ENCODE results near the gene OLA1.
"Not testable (repeated sequence)": the region's sequence is repeated elsewhere in the genome, so short reads cannot be mapped to it uniquely, and the experiment has no call there.

OLA1 gene

DNA sequence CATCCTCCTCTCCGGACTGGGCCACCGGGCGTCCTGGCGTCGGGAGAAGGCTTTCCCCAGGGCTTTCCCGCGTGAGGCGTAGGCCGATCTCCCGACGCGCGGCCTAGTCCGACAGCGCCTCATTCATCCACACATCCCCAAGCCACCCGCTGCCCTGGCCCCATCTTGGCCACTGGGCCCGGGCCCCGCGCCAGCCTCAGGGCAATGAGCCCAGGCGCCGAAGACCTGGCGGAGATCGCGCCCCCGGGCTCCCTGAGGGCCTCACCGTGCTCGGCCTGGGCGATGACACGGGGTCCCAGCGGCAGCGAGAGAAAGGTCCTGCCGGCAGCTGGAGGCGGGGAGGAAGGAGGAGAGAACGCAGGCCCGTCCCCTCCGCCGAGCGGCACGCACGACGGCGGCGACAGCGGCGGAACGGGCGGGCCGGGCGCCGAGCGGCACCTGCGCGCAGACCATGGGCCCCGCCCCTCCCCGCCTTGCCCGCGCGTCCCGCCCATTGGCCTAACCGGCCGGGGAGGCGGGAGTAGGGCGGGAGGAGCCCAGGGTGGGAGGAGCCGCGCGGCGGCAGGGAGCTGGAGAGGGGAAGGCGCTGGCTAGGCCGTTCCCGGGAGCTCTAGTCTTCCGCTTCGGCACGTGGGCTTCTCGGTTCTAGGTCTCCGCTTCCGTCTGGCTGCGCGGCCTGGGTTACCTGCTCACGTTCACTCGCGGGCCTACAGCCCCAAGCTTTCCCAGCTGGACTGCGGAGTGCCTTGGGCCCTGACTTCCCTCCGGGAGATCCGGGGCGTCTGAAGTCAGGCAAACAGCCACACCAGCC is at the start of gene OLA1:
Gene OLA1, minus strand, starts transcription at position 346 of the 811 bp plus-strand sequence. CDS start 1,717 bp downstream, outside the sequence.
- peak; percentile 98 for DNase-seq
- in situ Hi-C loops (cut with HindIII; ENCODE audit: low pct_ligation_motif_present, low pct_unique_long_range_greater_than_20kb, low sequenced_read_pairs), result no loop called here

DNA sequence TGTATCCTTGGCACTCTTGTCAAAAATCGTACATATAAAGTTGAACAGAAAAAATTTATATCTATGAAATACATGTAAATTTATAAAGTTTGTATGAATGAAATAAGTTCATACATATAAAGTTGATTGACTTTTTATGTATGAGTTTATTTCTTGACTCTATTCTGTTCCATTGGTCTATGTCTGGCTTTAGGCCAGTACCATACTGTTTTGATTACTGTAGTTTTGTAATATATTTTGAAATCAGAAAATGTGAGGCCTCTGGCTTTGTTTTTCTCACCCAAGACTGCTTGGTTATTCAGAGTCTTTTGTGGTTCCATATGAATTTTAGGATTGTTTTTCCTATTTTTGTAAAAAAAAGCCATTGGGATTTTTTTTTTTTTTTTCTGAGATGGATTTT is 44.6 kb upstream of the OLA1 start:
- no peak for DNase-seq
- in situ Hi-C loops (cut with HindIII; ENCODE audit: low pct_ligation_motif_present, low pct_unique_long_range_greater_than_20kb, low sequenced_read_pairs), result no loop called here

DNA sequence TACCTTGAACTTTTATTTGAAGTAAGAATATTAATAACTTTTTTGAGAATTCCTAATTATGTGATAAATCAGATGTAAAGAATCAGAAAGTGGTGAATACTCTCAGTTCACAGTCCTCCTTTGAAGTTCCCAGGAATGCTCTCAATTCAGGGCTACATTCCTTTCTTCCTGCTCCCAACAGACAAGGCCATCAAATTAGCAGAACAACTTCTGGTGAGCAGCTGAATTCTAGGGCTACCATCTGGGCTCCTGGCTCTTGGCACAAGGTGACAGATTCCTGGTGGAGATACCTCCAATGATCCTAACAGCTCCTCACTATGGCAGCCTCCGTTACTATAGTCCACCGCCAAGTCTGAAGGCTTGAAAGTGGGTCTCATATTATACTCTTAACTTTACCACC is 37.8 kb upstream of the OLA1 start:
- in situ Hi-C loops (cut with HindIII; ENCODE audit: low pct_ligation_motif_present, low pct_unique_long_range_greater_than_20kb, low sequenced_read_pairs), result no loop called here
- DNase-seq, result no peak

DNA sequence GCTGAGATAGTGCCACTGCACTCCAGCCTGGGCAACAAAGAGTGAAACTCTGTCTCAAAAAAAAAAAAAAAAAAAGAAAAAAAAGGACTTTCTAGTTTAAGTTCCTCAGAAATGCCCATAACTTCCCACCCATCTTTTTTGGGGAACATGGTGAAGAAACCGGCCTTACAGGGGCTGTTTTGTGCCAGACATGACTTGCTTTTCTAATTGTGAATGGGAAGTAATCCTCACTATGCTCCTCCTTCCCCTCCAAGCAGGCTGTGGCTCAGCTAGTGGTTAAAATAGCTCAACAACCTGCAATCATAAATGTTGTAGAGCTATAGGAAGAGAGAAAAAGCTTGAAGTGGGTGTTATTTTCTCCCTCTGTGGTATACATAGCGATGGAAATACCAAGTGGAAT is 34.1 kb upstream of the OLA1 start:
- in situ Hi-C loops (cut with HindIII; ENCODE audit: low pct_ligation_motif_present, low pct_unique_long_range_greater_than_20kb, low sequenced_read_pairs), result no loop called here
- DNase-seq, result no peak

DNA sequence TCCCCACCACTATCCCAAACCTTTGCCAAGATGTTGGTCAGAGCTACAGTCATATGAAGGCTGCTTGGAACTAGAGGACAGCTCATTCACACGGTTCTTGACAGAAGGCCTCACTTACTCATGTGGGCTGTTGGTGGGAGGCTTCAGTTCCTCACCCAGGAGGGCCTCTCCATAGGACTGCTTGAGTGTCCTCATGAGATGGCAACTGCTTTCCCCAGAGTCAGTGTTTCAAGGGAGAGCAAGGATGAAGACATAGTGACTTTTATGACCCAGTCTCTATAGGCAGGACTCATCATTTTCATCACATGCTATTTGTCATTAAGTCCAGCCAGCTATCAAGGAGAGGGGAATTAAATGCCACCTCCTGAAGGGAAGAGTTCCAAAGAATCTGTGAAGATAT is 33.4 kb upstream of the OLA1 start:
- in situ Hi-C loops (cut with HindIII; ENCODE audit: low pct_ligation_motif_present, low pct_unique_long_range_greater_than_20kb, low sequenced_read_pairs), result no loop called here
- no peak for DNase-seq

DNA sequence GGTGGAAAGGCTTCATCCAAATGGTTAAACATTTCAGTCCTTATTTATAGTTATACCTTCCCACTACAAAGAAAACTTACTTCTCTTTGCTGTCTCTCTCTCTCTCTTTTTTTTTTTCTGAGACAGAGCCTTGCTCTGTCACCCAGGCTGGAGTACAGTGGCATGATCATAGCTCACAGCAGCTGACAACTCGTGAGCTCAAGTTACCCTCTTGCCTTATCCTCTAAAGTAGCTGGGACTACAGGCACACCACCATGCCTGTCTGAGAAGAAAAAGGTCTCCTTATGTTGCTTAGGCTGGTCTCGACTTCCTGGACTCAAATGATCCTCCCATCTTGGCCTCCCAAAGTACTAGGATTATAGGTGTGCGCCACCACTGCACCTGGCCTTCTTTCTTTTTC is 32.3 kb upstream of the OLA1 start:
- in situ Hi-C loops (cut with HindIII; ENCODE audit: low pct_ligation_motif_present, low pct_unique_long_range_greater_than_20kb, low sequenced_read_pairs), result no loop called here
- no peak for DNase-seq

DNA sequence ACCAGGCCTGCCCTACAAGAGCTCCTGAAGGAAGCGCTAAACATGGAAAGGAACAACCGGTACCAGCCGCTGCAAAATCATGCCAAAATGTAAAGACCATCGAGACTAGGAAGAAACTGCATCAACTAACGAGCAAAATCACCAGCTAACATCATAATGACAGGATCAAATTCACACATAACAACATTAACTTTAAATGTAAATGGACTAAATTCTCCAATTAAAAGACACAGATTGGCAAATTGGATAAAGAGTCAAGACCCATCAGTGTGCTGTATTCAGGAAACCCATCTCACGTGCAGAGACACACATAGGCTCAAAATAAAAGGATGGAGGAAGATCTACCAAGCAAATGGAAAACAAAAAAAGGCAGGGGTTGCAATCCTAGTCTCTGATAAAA is 21.9 kb upstream of the OLA1 start:
- DNase-seq, result not testable (repeated sequence)

DNA sequence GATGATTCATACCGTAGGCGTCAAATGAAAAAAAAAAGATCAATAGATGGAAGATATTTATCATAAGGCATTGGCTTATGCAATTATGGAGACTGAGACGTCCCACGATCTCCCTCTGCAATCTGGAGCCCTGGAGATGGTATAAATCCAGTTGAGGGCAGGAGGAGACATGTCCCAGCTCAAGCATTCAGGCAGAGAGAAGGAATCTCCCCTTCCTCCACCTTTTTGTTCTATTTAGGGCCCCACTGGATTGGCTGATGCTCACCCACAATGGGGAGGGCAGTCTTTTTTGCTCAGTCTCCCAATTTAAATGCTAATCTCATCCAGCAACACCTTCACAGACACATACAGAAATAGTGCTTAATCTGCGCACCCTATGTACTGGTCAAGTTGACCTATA is 18.0 kb upstream of the OLA1 start:
- in situ Hi-C loops (cut with HindIII; ENCODE audit: low pct_ligation_motif_present, low pct_unique_long_range_greater_than_20kb, low sequenced_read_pairs), result no loop called here
- DNase-seq, result no peak

More for the DNA sequence above, 21.9 kb upstream of the OLA1 start:
- in situ Hi-C loops (cut with HindIII; ENCODE audit: low pct_ligation_motif_present, low pct_unique_long_range_greater_than_20kb, low sequenced_read_pairs), result not testable (repeated sequence)

DNA sequence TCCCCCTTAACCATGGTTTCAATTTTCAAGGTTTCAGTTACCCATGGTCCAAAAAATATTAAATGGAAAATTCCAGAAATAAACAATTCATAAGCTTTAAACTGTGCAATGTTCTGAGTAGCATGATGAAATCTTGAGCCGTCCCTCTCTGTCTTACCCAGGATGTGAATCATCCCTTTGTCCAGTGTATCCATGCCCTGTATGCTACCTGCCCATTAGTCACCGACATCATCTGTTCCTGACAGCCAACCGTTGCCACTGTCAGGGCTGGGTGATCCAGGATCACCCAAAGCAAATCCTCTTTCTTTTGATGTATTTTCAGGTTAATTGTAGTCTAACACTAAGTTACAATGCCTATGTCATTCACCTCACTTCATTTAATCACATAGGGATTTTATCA is 15.7 kb upstream of the OLA1 start:
- in situ Hi-C loops (cut with HindIII; ENCODE audit: low pct_ligation_motif_present, low pct_unique_long_range_greater_than_20kb, low sequenced_read_pairs), result no loop called here
- DNase-seq, result peak; percentile 80

DNA sequence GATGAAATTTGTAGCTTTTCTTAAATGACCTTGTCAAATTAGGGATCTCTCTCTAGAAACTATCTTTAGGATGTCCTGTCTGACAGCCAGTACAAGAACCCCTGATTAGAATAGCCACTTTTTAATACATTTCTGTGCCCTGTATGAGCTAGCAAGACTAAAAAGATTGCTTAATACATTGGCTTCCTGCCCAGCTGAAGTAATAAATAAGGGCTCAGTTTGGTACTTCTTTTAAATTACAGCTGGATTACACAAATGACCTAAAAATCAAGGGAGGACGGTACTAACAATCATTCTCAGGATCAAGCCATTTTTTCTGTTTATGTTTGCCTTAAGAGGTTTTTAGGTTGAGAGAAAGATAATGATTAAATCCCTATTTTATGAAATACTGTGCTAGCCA is 11.6 kb upstream of the OLA1 start:
- DNase-seq, result no peak
- in situ Hi-C loops (cut with HindIII; ENCODE audit: low pct_ligation_motif_present, low pct_unique_long_range_greater_than_20kb, low sequenced_read_pairs), result no loop called here

DNA sequence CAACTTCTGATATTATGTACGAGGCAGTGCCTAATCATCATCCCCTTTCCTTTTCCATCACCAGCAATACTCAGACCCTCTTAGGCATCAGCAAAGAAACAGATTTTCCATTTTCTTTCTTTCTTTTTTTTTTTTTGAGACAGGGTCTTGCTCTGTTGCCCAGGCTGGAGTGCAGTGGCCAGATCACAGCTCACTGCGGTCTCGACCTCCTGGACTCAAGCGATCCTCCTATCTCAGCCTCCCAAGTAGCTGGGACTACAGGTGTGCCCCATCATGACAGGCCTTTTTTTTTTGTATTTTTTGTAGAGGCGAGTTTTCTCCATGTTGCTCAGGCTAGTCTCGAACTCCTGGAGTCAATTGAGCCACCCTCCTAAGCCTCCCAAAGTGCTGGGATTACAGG is 5.9 kb upstream of the OLA1 start:
- no peak for DNase-seq
- in situ Hi-C loops (cut with HindIII; ENCODE audit: low pct_ligation_motif_present, low pct_unique_long_range_greater_than_20kb, low sequenced_read_pairs), result no loop called here

DNA sequence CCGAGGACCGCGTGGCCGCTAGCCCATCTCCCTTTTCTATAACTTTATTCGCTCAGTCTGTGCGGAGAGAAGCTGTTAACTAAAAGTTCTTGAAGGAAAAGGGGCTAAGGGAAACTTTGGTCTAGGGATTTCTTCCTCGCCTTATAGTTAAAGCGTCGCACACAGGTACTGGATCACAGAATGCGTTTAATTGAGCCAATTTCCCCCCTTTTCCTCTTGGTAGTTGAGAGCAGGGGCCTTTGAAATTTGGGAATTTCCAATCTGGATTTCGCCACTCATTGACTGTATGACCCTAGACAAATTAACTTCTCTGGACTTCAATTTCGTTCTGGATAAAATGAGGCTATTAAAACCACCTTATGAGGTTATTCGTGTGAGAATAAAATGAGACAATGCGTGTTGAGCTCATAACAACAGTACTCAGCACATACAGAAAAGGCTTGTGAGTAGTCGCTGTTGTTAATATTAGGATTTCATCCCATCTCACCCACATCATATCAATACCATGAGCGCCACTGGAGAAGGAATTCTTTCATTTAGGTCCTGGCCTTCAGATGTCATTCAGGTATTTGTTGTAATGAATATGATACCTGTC is 763 bp upstream of the OLA1 start:
- in situ Hi-C loops (cut with HindIII; ENCODE audit: low pct_ligation_motif_present, low pct_unique_long_range_greater_than_20kb, low sequenced_read_pairs), result no loop called here
- no peak for DNase-seq

DNA sequence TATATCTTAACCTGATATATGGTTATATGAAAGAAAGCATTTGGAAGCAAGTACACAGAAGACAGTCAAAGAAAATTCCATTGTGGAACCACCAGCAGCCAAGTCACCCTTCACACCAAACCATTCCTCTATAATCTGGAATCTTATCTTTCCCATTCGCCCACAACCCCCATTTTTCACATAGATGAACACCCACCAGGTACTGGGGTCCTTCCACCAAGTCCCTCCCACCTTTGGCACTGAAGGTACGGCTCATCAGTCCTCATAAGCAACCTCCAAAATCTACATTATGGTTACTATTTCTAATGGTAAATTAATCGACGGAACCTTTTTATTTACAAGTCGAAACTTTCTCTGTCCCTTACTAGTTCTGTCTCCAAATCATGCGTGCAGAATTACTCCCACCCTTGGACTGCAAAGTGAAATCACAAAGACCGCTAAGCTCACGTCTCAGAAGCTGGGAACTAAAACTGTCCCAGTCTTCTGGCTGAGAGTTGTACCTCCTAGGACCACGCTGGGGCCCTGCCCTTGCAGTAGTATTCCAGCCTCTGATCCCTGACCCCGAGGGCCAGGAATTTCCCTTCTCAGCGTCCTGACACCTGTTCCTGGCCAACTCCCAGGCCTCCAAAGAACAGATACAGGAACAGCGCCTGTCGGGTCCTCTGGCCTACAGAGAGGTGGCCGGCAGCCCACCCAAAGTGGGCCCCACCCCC is 702 bp downstream of the OLA1 start:
- in situ Hi-C loops (cut with HindIII; ENCODE audit: low pct_ligation_motif_present, low pct_unique_long_range_greater_than_20kb, low sequenced_read_pairs), result no loop called here
- peak; percentile 35 for DNase-seq

DNA sequence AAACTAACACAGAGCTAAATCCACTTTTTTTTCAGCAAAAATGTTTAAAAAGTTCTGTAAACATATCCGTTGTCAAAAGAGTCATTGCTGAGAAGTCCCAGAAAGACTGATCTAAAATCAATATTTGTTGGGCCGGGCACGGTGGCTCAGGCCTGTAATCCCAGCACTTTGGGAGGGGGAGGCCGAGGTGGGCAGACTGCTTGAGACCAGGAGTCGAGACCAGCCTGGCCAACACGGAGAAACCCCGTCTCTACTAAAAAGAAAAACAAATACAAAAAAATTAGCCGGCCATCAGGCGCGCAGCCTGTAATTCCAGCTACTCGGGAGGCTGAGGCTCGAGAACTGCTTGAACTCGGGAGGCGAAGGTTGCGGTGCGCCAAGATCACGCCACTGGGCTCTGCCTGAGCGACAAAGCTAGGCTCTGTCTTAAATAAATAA is 1.4 kb downstream of the OLA1 start:
- in situ Hi-C loops (cut with HindIII; ENCODE audit: low pct_ligation_motif_present, low pct_unique_long_range_greater_than_20kb, low sequenced_read_pairs), result no loop called here

DNA sequence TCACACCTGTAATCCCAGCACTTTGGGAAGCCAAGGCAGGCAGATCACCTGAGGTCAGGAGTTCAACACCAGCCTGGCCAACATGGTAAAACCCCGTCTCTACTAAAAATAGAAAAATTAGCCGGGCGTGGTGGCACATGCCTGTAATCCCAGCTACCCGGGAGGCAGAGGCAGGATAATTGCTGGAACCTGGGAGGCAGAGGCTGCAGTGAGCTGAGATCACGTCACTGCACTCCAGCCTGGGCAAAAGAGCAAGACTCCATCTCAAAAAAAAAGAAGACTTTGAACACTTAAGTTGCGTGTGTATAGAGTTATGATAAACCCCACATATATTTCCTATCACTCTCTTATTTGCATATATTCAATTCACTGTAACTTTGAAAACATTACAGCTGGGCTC is 2.7 kb downstream of the OLA1 start:
- DNase-seq; in situ Hi-C loops (cut with HindIII; ENCODE audit: low pct_ligation_motif_present, low pct_unique_long_range_greater_than_20kb, low sequenced_read_pairs): not testable (repeated sequence)

More for the DNA sequence above, 1.4 kb downstream of the OLA1 start:
- DNase-seq, result no peak

DNA sequence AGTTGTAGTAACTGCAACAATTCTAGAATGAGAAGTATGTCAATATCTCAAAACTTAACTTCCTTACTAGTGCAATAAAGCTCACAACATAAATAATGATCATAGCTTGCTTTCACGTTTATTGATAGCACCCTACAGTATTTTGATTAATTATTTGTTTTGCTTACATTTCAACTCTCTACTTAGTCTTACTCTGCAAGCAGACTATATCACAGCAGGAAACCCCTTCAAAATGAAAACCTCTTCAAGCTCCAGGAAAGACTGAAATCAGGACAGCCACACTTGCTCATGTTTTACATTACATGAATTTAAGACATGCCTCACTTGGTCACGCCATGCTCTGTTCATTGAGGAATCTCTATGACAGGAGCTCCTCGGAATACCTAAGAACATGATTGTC is 3.3 kb downstream of the OLA1 start:
- in situ Hi-C loops (cut with HindIII; ENCODE audit: low pct_ligation_motif_present, low pct_unique_long_range_greater_than_20kb, low sequenced_read_pairs), result no loop called here
- DNase-seq, result no peak

DNA sequence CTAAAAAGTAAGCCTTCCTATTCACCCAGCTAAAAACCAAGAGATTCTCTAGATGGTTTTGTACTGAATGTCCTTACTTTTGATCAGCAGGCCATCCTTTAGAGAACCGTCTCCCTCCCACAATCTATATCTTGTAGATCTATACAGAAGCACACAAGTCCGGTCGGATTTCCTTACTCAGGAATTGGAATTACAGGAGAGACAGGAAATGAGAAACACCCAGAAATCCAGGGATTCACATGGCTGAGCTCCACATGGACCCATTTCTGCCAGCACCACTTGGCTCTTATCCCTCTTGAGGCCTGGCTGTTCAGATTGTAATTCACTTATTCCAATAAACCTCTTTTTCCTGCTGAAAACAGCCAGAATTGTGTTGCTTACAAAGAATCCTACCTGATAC is 4.5 kb downstream of the OLA1 start:
- DNase-seq, result no peak
- in situ Hi-C loops (cut with HindIII; ENCODE audit: low pct_ligation_motif_present, low pct_unique_long_range_greater_than_20kb, low sequenced_read_pairs), result no loop called here

DNA sequence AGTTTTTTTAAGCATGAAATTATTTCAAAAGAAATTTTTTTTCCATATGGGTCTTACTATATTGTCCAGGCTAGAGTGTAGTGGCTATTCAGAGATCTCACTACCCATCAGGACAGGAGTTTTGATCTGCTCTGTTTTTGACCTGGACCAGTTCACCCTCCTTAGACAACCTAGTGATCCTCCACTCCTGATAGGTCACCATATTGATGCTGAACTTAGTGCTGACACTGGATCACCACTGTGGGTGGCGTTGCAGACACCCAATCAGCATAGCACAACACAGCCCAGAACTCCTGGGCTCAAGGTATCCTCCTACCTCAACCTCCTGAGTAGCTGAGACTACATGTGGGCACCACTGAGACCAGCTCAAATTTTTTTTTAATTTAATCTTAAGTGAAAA is 8.2 kb downstream of the OLA1 start:
- no peak for DNase-seq
- in situ Hi-C loops (cut with HindIII; ENCODE audit: low pct_ligation_motif_present, low pct_unique_long_range_greater_than_20kb, low sequenced_read_pairs), result no loop called here

DNA sequence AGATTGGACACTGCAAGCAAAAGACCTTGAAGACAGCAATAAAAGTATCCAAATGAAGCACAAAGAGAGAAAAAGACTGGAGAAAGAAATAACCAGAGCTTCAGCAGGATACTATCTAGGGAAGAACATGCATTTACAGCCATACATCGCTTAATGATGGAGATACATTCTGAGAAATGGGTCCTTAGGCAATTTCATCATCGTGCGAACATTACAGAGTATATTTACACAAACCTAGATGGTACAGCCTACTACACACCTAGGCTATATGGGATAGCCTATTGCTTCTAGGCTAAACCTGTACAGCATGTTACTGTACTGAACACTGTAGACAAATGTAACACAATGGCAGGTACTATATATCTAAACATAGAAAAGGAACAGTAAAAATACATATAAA is 11.9 kb downstream of the OLA1 start:
- DNase-seq, result no peak
- in situ Hi-C loops (cut with HindIII; ENCODE audit: low pct_ligation_motif_present, low pct_unique_long_range_greater_than_20kb, low sequenced_read_pairs), result no loop called here

DNA sequence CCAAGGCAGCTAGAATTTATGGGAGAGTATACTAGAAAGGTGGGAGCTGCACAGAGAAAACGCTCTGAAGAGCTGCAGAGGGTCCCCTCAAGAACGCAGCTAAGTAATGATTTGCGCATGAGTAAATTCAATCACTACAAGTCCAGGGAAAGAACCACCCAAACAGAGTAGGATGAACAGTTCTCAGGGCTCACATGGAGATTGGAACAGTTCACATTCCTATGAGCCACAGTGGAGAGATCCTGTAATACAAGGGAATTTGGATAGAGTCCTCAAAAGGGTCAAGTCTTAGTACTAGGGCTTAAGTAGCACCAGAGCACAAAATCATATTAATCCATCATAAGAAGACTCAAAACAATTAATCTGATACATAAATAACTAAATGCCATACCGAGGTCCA is 12.7 kb downstream of the OLA1 start:
- in situ Hi-C loops (cut with HindIII; ENCODE audit: low pct_ligation_motif_present, low pct_unique_long_range_greater_than_20kb, low sequenced_read_pairs), result no loop called here
- DNase-seq, result no peak
